Chondrocyte (in vitro differentiated cells): ENCODE data around the gene ZNF425. TPM values are rescaled to one million over a fixed set of nuclear protein-coding genes. Genes with fewer than 3 reads are reported as not detected.

Source experiments
- DNase-seq: peaks from one replicate; pipeline ENCODE4 v3.0.0; 2021; ENCODE audit warnings: mixed read lengths, low spot score
- H3K27ac Mint-ChIP-seq: one replicate; pipeline ENCODE4 v1.8.0; 2021; ENCODE audit warnings: mild to moderate bottlenecking, moderate library complexity, mixed read lengths; ENCODE audit not compliant: unreplicated experiment
- H3K27me3 Mint-ChIP-seq: 2 replicates; pipeline ENCODE4 v1.8.0; 2021; ENCODE audit warnings: low read depth, mixed read lengths
- H3K36me3 Mint-ChIP-seq: 2 replicates; pipeline ENCODE4 v1.8.0; 2021; ENCODE audit warnings: low read depth, mixed read lengths
- H3K4me1 Mint-ChIP-seq: 2 replicates; pipeline ENCODE4 v1.8.0; 2021; ENCODE audit warnings: low read depth, mild to moderate bottlenecking, mixed read lengths
- H3K4me3 Mint-ChIP-seq: one replicate; pipeline ENCODE4 v1.8.0; 2021; ENCODE audit warnings: mild to moderate bottlenecking, moderate library complexity, mixed read lengths; ENCODE audit not compliant: unreplicated experiment
- H3K9me3 Mint-ChIP-seq: 2 replicates; pipeline ENCODE4 v1.8.0; 2021; ENCODE audit warnings: low read depth, mixed read lengths
- total RNA-seq: library from RNA; stranded (reverse); gene quantifications from 3 replicates; pipeline ENCODE4 v1.2.1, GENCODE V29; 2021
- TF ChIP-seq, protein P1 (sequence below): fragments of 200-600 bp; sonication (generic); IDR thresholded peaks from 2 replicates; pipeline ENCODE4 v1.5.0; 2021; ENCODE audit warnings: antibody characterized with exemption, mild to moderate bottlenecking, moderate library complexity

The ZNF425 gene
- total RNA-seq, 1 donor from 2014 or later, result 4.1 TPM

DNA sequence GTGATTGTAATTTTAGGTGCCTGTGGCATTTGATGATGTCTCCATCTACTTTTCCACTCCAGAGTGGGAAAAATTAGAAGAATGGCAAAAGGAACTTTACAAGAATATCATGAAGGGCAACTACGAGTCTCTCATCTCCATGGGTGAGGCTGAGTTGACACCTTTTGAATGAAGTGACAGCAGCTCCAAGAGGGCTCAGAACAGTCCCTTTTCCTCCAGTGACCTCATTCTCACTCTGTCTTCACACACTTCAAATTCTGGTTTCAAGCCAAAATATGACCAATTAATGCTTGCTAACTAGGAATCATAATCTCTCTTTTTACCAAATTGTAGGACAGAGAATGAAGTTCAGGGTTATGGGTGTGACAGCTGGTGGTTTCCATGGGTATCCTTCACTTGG lies 40.0 kb upstream of the ZNF425 start:
- H3K36me3 Mint-ChIP-seq, result peaks cover 24% of the 10 kb centered on the region
- DNase-seq, result no peak
- TF ChIP-seq, protein P1, sequence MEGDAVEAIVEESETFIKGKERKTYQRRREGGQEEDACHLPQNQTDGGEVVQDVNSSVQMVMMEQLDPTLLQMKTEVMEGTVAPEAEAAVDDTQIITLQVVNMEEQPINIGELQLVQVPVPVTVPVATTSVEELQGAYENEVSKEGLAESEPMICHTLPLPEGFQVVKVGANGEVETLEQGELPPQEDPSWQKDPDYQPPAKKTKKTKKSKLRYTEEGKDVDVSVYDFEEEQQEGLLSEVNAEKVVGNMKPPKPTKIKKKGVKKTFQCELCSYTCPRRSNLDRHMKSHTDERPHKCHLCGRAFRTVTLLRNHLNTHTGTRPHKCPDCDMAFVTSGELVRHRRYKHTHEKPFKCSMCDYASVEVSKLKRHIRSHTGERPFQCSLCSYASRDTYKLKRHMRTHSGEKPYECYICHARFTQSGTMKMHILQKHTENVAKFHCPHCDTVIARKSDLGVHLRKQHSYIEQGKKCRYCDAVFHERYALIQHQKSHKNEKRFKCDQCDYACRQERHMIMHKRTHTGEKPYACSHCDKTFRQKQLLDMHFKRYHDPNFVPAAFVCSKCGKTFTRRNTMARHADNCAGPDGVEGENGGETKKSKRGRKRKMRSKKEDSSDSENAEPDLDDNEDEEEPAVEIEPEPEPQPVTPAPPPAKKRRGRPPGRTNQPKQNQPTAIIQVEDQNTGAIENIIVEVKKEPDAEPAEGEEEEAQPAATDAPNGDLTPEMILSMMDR, result no peak
- no peak overlapping the region for H3K4me3 Mint-ChIP-seq
- H3K27me3 Mint-ChIP-seq, result no peaks in the 10 kb centered on the region
- H3K4me1 Mint-ChIP-seq, result peaks cover 4% of the 10 kb centered on the region
- H3K9me3 Mint-ChIP-seq, result no peaks in the 10 kb centered on the region
- H3K27ac Mint-ChIP-seq, result no peak overlapping the region

DNA sequence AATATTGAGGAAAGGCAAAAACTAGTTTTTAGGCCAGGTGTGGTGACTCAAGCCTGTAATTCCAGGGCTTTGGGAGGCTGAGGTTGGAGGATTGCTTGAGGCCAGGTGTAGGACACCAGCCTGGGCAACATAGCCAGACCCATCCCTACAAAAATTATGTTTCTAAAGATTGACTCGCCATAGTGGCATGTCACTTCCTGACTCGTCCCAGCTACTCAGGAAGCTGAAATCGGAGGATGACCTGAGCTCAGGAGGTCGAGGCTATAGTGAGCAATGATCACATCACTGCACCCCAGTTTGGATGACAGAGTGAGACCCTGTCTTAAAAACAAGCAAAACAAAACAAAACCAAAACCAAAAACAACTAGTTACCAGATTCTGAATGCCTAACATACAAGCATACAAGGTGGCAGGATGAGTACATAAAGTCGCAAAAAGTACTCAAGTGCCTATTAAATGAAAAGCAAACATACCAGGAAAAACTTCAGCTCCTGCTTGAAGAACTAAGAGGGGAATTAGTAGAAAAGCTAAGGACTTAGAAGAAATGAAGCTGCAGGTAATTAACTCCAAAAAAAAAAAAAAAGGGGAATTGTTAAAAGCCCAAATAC lies 35.2 kb upstream of the ZNF425 start:
- Mint-ChIP-seq H3K27ac (peak overlapping the region; percentile 32), H3K36me3 (peaks cover 18% of the 10 kb centered on the region), H3K4me1 (peaks cover 11% of the 10 kb centered on the region), H3K4me3 (no peak overlapping the region), H3K9me3 (no peaks in the 10 kb centered on the region), H3K27me3 (no peaks in the 10 kb centered on the region)
- TF ChIP-seq, protein P1, result no peak
- no peak for DNase-seq

DNA sequence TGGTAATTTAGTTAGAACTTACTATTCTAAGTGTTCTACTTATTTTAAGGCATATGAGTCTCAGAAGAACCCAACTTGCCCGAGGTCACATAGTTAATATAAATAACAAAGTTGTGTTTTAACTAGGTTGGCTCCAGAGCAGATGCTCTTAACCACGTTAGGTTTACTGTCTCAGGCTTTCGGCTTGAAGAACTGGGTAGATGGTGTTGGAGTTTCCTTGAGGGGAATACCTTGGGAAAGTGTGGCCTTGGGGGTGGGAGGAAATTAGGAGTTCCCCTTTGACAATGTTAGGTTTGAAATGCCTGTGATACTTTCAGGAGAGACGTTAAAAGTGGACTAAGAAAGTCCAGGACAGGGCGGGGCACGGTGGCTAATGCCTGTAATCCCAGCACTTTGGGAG lies 30.8 kb upstream of the ZNF425 start:
- Mint-ChIP-seq H3K4me3 (no peak overlapping the region), H3K4me1 (peaks cover 15% of the 10 kb centered on the region), H3K27ac (no peak overlapping the region), H3K9me3 (peaks cover 2% of the 10 kb centered on the region), H3K36me3 (peaks cover 24% of the 10 kb centered on the region), H3K27me3 (no peaks in the 10 kb centered on the region)
- no peak for DNase-seq
- TF ChIP-seq, protein P1, result no peak

DNA sequence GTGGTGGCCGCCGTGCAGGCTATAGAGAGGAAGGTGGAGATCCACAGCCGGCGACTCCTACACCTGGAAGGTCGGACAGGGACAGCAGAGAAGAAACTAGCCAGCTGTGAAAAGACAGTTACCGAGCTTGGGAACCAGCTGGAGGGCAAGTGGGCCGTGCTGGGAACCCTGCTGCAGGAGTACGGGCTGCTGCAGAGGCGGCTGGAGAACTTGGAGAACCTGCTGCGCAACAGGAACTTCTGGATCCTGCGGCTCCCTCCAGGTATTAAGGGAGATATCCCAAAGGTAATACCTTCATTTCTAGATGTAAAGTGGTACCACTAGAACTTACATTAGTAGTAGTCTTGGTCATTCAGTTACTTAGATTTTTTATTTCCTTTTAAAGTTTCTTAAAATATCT lies 27.9 kb upstream of the ZNF425 start:
- Mint-ChIP-seq H3K4me3 (no peak overlapping the region), H3K27ac (no peak overlapping the region), H3K4me1 (peaks cover 14% of the 10 kb centered on the region), H3K27me3 (no peaks in the 10 kb centered on the region), H3K9me3 (peaks cover 2% of the 10 kb centered on the region), H3K36me3 (peaks cover 22% of the 10 kb centered on the region)
- TF ChIP-seq, protein P1, result no peak
- no peak for DNase-seq

DNA sequence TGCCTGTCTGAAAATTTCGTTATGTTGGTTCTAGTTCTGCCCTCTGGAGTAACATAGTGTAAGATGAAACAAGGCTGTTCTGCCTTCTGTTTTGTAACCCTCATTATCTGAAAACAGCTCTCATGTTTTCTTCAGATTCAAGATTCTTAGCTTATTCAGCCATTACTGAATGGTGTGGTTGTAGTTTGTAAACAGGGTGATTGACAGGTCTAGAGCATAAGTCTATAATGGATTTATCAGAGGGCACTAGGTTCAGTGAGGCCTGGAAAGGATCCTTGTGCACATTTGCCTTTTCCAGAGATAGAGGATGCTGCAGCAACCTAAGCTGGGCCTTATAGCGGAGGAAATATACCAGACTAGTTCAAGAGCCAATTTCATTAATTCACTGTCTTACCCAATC lies 27.2 kb upstream of the ZNF425 start:
- no peak overlapping the region for H3K27ac Mint-ChIP-seq
- H3K36me3 Mint-ChIP-seq, result peaks cover 22% of the 10 kb centered on the region
- no peak overlapping the region for H3K4me3 Mint-ChIP-seq
- no peak for DNase-seq
- TF ChIP-seq, protein P1, result no peak
- H3K27me3 Mint-ChIP-seq, result no peaks in the 10 kb centered on the region
- H3K9me3 Mint-ChIP-seq, result peaks cover 2% of the 10 kb centered on the region
- peaks cover 20% of the 10 kb centered on the region for H3K4me1 Mint-ChIP-seq
